Amygdala (tissue), 56 donors: ENCODE measurements around the gene TMEM267.
A peak's percentile ranks its signal among the peaks of the same experiment; 100 is the strongest.
"Not testable (repeated sequence)": the region's sequence is repeated elsewhere in the genome, so short reads cannot be mapped to it uniquely, and the experiment has no call there.

Experiments
- DNase-seq, 56 donors: peaks; one replicate each; lab custom pipeline; 2025; lab: John Stamatoyannopoulos, UW

The TMEM267 gene, protein sequence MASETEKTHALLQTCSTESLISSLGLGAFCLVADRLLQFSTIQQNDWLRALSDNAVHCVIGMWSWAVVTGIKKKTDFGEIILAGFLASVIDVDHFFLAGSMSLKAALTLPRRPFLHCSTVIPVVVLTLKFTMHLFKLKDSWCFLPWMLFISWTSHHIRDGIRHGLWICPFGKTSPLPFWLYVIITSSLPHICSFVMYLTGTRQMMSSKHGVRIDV

DNA sequence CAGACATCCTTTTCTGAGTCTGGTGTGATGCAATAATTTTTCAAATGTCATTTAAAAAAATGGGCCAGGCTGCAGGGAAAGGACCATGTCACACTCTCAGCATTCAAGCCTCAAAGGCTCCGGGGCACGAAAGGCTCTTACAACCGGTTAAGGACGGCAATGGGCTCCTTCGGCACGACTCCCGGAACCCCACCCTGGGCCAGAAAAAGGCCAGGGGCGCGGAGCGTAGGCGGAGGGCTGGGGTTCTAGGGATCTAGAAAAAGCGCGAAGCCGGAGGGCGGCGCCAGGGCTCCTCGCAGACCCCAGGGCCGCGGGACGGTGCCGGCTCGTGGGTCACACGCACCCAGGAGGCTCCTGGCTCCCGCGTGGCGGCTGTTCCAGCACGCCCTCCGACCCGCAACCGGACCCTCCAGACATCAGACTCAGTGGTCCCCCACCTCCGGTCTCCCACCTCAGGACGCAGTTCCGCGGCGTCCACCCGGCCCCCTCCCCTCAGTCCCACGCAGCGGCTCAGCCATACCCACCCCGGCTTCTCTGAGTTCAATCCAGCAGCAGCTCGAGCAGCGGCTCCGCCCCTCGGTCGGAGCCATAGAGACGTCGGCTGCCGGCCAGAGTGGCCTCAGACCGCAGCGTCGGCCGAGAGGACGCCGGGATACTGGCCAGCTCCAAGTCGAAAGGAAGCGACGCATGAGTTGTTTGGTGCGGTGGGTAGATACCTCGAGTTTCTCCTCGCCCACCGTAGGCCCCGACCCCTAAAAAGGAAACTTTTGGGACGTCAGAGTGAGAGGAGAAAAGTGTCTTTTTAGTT, at the start of gene TMEM267:
Gene TMEM267 (minus strand): TSS at position 568 of the 808 bp plus-strand sequence. CDS start 29,896 bp downstream, outside the sequence.
- DNase-seq = peak; percentile 65 to 95 (median 87)

DNA sequence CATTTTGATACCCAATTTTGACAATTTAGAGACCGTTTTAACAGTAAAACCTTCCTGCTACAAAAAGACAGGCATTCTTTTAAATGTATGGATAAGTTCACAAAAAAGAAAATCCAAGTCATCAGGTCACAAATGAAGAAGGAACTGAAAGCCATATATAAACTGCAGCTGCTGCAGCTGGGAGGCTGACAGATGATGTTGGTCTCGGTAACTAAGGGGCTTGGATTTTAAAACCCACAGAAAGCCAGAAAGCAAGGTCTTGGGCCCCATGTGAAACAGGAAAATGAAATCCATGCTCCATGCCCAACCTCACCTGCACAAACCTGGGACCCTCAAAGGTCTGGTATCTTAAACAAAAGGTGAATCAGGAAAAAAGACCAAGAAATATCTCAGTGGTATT, 47.0 kb upstream of the TMEM267 start:
- DNase-seq = no peak

DNA sequence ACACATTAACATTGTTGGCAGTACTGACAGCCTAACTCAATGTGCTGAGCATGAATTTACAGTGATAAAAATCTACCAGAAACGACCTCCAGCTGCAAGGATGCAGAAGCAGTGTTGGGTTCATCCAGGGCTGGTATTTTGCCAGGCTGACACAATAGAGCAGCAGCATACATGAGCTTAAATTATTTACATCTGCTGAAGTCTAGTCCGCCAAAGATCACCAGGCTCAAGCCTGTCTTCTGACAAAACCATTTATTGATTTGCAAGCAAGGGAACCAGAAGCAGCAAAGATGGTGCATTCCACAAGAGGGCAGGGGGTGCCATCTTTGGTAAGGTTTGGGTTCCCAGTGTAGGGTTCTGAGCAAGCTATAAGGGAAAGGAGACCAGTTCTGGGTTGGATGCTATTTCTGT, 40.0 kb upstream of the TMEM267 start:
- DNase-seq = no peak

DNA sequence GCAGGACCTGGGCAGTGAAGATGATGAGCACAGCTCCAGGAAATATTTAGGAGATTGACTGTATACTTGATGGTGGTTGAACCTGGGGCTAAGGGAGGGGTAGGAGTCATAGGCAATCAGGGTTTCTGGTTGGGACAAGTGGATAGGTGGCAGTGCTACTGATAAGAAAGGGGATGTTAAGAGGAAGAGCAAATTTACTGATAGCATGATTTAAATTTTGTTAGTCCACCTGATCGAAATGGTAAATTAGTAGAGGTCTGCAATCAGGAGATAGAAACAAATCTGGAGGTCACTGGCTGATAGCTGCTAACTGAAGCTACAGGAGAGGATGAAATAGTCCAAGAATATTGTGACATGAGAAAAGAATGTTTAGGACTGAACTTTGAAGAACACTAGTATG, 37.0 kb upstream of the TMEM267 start:
- no peak for DNase-seq

DNA sequence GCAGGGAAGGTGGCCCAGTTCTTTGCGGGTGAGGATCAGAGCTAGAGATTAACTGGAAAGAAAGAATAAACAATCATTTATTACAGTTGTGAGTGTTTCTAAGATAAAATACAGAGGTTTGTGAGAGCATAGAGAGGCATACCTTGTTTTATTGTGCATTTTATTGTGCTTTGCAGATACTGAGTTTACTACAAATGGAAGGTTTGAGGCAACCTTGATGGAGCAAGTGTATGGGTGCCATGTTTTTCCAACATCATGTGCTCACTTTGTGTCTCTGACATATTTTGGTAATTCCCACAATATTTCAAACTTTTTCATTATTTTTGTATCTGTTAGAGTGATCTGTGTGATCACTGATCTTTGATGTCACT, 32.0 kb upstream of the TMEM267 start:
- DNase-seq = no peak

DNA sequence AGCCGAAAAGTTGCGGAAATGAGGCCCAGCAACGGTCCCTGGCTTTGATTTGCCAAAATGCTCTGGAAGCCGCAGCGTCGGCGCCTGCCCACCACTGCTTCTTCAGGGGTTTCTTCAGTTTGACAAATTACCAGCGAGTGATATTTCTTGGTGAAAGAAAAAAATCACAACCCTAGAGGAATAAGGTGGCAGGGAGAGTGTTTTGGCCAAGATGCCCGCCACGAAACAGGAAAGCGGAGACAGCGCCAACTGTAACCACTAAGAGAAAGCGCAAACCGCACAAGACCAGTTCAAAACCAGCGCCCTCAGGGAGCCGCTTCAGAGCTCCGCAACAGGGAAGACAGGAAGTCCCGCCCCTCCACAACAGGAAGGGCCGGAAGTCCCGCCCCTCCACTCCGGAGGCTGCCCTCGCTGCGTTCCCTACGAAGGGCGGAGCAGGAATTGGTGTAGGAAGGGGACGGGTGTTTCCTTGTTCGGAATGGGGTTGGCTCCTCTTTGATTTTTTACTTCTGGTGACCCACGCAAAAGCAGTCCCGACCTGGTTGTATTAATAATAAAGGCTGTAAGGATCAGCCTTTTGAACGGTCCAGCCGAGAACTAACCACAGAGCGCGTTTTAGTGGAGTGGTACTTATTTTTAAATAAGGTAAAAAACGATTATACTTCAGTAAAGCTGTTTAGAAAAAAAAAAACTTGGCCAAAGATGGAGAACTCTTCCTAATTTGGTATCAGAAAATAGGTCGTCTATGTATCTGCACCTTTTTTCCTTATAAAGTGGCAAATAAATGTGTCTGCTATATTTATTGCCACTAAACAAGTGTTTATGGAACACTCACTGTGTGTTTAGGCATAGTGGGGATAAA, 31.4 kb upstream of the TMEM267 start, which contains the start of gene C5orf34:
Gene C5orf34 (minus strand): TSS at position 333 of the 862 bp plus-strand sequence. CDS start 5,809 bp downstream, outside the sequence.
- DNase-seq = peak; percentile 32 to 96 (median 87)

DNA sequence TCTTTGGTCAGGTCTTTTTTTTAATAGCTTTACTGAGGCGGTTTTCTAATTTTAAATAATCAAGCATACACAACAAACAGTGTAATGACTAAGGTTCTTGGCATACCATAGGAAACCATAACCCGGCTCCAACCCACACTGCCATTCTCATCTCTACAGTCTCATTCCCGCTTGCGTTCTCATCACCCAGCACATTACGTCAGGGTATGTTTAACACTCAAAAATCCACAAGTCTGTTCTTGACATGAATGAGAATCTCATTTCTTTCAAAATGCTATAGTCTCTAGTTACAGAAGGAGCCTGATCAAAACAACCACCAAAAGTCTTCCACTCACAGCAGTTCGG, 30.8 kb upstream of the TMEM267 start:
- peak in 1 of 56 donors; percentile 6 for DNase-seq

DNA sequence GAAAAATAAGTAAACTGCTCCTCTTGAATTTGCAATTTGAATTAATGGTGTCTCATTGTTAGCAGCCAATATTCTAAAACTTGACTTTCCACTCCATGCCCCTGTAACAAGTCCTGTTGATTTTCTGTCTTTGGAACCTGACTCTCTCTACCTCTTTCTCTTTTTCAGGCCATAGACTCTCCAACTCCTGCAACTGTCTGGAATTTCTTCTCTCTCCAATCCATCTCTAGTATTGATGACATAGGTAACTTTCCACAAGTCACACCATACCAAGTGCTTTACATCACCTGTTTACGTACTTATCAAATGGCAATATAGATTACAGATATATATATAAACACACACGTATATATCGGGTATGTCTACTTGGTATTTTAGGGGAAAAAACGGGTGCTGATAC, 30.4 kb upstream of the TMEM267 start:
- no peak for DNase-seq

DNA sequence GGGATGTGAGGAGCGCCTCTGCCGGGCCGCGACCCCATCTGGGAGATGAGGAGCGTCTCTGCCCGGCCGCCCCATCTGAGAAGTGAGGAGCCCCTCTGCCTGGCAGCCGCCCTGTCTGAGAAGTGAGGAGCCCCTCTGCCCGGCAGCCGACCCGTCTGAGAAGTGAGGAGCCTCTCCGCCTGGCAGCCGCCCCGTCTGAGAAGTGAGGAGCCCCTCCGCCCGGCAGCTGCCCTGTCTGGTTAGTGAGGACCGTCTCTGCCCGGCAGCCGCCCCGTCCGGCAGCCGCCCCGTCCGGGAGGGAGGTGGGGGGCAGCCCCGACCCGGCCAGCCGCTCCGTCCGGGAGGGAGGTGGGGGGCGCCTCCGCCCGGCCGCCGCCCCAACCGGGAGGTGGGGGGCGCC, 27.4 kb upstream of the TMEM267 start:
- not testable (repeated sequence) for DNase-seq

DNA sequence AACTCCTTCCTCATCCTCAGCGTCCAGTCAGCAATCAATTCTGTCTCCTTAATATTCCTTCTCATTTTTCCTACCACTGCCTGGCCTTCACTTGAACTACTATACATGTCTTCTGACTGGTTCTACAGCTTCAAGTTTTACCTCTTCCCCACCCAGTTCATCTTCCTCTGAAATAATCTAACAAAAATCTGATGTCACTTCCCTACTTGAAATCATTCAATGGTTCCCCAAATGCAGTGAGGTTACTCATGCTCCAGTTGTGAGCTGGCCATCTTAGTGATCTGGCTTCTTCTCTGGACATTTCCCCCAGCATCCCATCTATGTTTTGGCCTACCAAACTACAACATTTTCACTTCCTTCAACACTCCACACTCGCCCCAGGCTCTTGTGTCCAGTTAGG, 14.9 kb upstream of the TMEM267 start:
- no peak for DNase-seq

DNA sequence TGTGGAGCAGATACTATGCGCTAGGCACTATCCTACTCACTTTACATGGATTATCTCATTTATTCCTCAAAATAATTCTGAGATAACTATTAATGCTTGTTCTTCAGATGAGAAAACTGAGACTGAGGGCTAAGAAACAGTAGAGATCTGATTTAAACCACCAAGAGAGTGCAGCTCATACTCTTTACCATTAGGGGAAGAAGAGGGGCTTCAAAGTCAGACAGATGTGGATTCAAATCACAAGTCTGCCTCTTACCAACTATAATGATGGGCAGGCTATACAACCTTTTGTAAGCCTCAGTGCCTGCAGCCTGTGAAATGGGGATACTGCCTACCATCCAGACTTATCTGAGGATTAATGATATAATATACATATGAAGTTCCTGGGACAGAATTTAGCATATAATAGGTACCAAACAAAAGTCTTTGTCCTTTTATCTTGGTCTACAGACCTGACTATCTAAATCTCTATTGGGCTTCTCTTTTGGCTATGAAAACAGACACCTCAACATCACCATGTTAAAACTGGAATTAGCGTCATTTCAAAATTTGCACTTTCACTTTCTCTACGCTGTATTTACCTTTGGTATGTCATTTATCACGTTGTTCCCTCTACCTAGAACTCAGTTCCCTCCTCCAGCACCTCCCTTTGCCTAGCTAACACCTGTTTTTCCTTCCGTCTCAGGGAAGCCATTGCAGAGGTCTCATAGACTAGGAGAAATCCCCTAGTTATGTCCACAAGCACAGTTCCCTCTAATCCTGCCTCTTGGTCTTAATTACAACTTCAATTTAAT, 13.8 kb upstream of the TMEM267 start:
- no peak for DNase-seq

DNA sequence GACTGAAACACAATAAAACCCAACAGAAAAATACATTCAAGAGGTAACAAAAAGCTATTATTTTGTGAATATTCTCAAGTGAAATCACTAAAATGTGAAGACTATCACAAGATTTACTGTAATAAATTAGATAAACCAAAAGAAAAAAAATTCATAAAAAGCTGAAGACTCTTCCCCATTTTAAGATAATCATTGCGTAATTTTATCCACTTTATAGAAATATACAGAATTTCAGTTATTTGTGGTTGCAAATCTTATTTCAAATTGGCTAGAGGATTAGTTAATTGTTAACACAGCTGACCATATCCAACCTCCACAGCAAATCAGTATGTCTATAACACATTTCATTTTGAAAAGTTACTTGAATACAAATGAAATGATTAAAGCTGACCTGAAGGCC, 7.7 kb upstream of the TMEM267 start:
- DNase-seq = no peak

DNA sequence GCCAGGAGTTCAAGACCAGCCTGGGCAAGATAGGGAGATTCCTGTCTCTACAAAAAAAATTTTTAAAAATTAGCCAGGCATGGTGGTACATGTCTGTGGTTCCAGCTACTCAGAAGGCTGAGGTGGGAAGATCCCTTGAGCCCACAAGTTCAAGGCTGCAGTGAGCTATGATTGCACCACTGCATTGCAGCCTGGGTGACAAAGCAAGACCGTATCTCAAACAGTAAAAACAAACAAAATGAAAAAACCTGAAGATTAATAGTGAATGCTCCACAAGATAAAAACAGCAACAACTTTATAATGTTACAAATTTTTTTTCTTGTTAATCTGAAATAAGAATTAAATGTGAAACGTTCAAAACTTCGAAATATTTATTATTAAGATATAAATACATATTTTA, 2.7 kb upstream of the TMEM267 start:
- no peak for DNase-seq

DNA sequence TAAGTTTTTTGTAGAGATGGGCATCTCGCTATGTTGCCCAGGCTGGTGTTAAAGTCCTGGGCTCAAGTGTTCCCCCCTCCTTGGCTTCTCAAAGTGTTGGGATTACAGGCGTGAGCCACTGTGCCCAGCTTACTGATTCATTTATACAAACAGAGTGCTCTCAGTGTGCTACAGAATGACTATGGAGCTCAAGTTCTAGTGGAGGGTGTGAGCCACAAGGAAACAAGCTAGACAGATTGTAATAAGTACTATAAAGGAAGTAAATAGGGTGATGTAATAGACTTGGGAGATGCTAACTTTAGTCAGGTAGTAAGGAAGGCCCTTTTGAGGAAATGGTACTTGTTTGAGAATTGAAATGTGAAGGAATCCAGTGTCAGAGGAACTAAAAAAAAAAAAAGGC, 1.7 kb upstream of the TMEM267 start:
- no peak for DNase-seq

DNA sequence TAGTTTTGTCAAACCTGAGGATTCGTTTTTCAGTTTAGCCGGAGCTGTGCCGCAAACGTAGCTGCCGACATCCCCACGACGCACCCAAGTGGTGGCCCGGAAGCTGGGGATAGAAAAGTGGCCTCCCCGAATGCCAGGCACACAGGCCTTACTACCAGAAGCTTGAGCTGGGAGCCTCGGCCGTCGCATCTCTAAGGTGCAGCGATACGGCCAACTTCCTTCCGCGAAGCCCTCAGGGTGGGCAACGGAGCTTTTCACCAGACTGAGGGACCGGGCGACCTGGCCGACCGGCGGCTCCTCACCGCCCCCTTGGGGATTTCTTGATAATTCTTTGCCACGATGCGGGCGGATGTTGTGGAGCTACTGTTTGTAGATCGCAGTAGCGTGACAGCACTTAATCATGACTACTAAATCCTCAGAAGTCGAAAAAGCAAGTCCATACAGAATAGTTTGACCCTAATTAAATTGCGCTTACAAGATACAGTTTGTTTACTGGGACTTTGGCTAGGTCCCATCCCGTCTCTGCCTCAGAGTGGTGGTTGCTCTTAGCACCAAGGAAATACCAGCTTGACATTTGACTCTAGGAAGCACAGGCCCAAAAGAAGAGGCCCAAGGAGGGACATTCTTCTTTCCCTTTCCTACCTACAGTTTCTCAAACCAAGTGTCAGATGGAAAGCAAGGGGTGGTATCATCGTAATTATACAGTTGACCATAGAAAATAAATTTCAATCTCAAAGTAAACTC, 613 bp upstream of the TMEM267 start:
- peak; percentile 30 to 95 (median 80) for DNase-seq

DNA sequence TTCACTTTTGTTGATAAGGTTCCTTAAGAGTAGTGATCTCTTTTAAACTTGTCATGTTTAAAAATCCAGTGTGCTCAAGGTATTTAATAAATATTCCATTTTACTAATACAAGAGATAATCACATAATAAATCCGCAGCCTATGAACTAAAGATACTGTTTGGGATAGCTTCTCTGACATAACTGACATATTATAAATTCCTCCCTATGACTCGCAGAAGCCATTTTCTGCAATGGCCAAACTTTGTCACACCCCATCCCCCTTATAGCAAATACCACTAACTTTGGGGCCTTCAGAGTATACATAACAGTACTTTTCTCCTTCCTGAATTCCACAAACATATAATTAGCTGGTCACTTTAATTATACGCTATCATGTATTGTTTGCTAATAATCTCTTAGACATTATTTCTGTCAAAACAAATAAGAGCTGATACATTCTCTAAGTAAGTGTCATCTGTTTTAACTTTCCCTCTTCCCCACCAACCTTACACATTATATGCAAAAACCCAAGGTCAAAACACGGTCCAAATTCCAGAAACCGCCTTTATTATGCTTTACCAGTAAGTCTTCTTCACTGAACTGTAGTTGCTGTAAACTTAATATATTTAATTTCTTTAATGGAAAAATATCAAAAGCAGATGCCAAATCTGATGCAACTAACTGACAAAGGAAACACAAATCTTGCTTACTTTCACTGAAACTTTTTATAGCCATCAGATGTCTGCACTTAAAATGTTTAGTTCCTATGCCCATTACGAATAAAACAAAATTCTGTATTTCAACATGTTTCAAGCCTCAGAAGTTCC, 971 bp downstream of the TMEM267 start:
- no peak for DNase-seq

DNA sequence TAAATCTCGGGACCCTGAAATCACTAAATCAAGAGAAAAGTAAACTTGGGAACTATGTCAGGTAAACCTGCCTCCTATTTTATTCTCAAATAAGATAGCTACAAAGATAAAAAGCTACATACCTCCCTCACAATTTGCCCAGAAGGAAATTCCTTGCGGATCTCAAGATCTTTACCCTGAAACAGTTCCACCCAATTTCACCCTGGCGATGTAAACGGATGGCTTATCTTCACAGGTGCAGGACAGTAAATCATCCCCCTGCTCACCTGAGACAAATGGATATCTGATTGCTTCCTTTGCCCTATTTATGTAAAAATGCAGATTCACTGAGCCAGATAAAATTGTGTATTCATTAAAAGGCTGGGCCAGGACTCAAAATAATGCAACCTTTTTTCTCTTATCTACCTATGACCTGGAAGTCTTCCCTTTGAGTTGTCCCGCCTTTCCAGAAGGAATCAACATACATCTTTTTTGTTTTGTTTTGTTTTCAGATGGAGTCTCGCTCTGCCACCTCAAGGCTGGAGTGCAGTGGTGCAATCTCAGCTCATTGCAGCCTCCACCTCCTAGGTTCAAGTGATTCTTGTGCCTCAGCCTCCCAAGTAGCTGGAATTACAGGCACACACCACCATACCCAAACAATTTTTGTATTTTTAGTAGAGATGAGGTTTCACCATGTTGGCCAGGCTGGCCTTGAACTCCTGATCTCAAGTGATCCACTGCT, 13.8 kb downstream of the TMEM267 start:
- DNase-seq = no peak

DNA sequence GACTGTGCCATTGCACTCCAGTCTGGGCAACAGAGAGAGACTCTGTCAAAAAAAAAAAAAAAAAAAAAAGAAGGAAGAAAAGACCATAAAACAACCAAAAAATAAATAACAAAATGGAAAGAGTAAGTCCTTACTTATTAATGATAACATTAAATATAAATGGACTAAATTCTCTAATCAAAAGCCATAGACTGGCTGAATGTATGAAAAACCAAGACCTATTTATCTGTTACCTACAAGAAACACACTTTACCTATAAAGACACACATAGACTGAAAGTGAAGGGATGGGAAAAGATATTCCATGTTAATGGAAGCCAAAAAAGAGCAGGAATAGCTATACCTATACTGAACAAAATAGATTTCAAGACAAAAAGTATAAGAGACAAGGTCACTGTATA, 16.6 kb downstream of the TMEM267 start:
- no peak for DNase-seq
